Endothelial cell of umbilical vein (primary cell): ENCODE measurements around the gene PLPPR5. TPM values are rescaled to one million over a fixed set of nuclear protein-coding genes. Genes with fewer than 3 reads are reported as not detected.

Experiments
- BruUV-seq: library from RNA; stranded (reverse); fragments of 400-500 nt; replicated peaks from 2 replicates; lab custom pipeline; 2021; lab: Mats Ljungman, UMichigan
- CTCF ChIA-PET: fragments of 300-600, 350-600 bp; sonication (Branson Sonifier 250); formaldehyde crosslinking; loops from one replicate; lab custom pipeline; 2021; ENCODE audit warnings: antibody characterized with exemption, inconsistent platforms; lab: Charles Lee
- POLR2A ChIA-PET: fragments of 300-600, 350-600 bp; sonication (Branson Sonifier 250); formaldehyde crosslinking; loops from one replicate; lab custom pipeline; 2021; ENCODE audit warnings: antibody characterized with exemption, inconsistent platforms; lab: Charles Lee
- DNase-seq: peaks from one replicate; pipeline ENCODE4 v3.0.0-alpha.2; 2011; ENCODE audit warnings: low read depth, low spot score
- FAIRE-seq: peaks from 2 replicates; lab custom pipeline; 2011; peaks lifted over from hg19 to GRCh38; lab: Jason Lieb, UNC
- H2AFZ ChIP-seq: 2 replicates; pipeline ENCODE4 v1.6.0; 2012; ENCODE audit warnings: low read depth, low read length, control low read depth, inconsistent platforms
- H3K27ac ChIP-seq: 2 replicates; pipeline ENCODE4 v1.5.1; 2011; ENCODE audit warnings: low read depth, mild to moderate bottlenecking, control low read depth, low read length, moderate library complexity; ENCODE audit not compliant: insufficient read depth
- H3K27me3 ChIP-seq, 2 experiments: 2 replicates each; pipeline versions ENCODE4 v1.6.0 to v1.6.1; 2011; ENCODE audit warnings: low read length in 2 of 2, mixed read lengths in 1 of 2; ENCODE audit not compliant: control insufficient read depth in 2 of 2, insufficient read depth in 2 of 2
- H3K36me3 ChIP-seq, 2 experiments: 2 replicates in 1 of 2; 3 replicates in 1 of 2; pipeline ENCODE4 v1.5.1; 2011; ENCODE audit warnings: low read length in 2 of 2, mild to moderate bottlenecking in 1 of 2, moderate library complexity in 1 of 2; ENCODE audit not compliant: control insufficient read depth in 2 of 2, insufficient read depth in 2 of 2; ENCODE audit errors: extremely low read depth in 1 of 2
- H3K4me1 ChIP-seq: 3 replicates; pipeline ENCODE4 v1.5.1; 2011; ENCODE audit warnings: mild to moderate bottlenecking, low read length; ENCODE audit not compliant: control insufficient read depth, insufficient read depth; ENCODE audit errors: extremely low read depth
- H3K4me2 ChIP-seq: 2 replicates; pipeline ENCODE4 v1.6.1; 2011; ENCODE audit warnings: low read length, control low read depth, mixed read lengths; ENCODE audit not compliant: insufficient read depth
- H3K4me3 ChIP-seq, 3 experiments: fragments of 200-600 bp in 1 of 3; sonication (generic), shearing (Covaris generic) in 1 of 3; replicated peaks in 1 of 3; 2 replicates each; pipeline ENCODE4 v1.5.1; 2011 to 2016; ENCODE audit warnings: control low read depth in 3 of 3, low read length in 3 of 3, mild to moderate bottlenecking in 2 of 3, inconsistent platforms in 1 of 3, low read depth in 1 of 3, moderate library complexity in 1 of 3; ENCODE audit not compliant: insufficient read depth in 1 of 3
- H3K79me2 ChIP-seq: 2 replicates; pipeline ENCODE4 v1.6.0; 2012; ENCODE audit warnings: low read length, inconsistent platforms; ENCODE audit not compliant: control insufficient read depth, insufficient read depth
- H3K9ac ChIP-seq: replicated peaks from 2 replicates; pipeline ENCODE3; 2011; ENCODE audit warnings: low read length, control low read depth; ENCODE audit not compliant: insufficient read depth; ENCODE audit errors: extremely low read depth
- H3K9me1 ChIP-seq: replicated peaks from 3 replicates; pipeline ENCODE4 v1.6.0; 2011; ENCODE audit warnings: mild to moderate bottlenecking, low read length; ENCODE audit not compliant: control insufficient read depth, insufficient read depth; ENCODE audit errors: extremely low read depth
- H3K9me3 ChIP-seq: replicated peaks from 2 replicates; pipeline ENCODE4 v1.5.1; 2012; ENCODE audit warnings: low read length, inconsistent platforms; ENCODE audit not compliant: control insufficient read depth, insufficient read depth
- H4K20me1 ChIP-seq: replicated peaks from 2 replicates; pipeline ENCODE3; 2011; ENCODE audit warnings: mild to moderate bottlenecking, low read length; ENCODE audit not compliant: control insufficient read depth, insufficient read depth; ENCODE audit errors: extremely low read depth
- EZH2 ChIP-seq: IDR thresholded peaks from 2 replicates; pipeline ENCODE4 v1.6.1; 2012; ENCODE audit warnings: borderline replicate concordance, low read depth, mild to moderate bottlenecking, moderate library complexity, low read length, inconsistent platforms; ENCODE audit not compliant: severe bottlenecking
- FOS ChIP-seq: IDR thresholded peaks from 2 replicates; pipeline ENCODE4 v1.6.1; 2011; ENCODE audit warnings: mild to moderate bottlenecking, low read length, moderate library complexity, borderline replicate concordance; ENCODE audit not compliant: insufficient read depth
- GATA2 ChIP-seq: IDR thresholded peaks from 2 replicates; pipeline ENCODE4 v1.7.0; 2011; ENCODE audit warnings: low read depth, mild to moderate bottlenecking, moderate library complexity, mixed read lengths, low read length; ENCODE audit not compliant: insufficient read length, insufficient read depth
- JUN ChIP-seq: IDR thresholded peaks from 2 replicates; pipeline ENCODE4 v1.6.1; 2011; ENCODE audit warnings: borderline replicate concordance, low read depth; ENCODE audit not compliant: insufficient read length, insufficient read depth
- MYC ChIP-seq: IDR thresholded peaks from one replicate; pipeline ENCODE4 v1.6.1; 2011; ENCODE audit warnings: mild to moderate bottlenecking, low read depth, low read length
- POLR2A ChIP-seq: IDR thresholded peaks from 2 replicates; pipeline ENCODE4 v1.6.1; 2012; ENCODE audit warnings: low read depth, mild to moderate bottlenecking, control low read depth, low read length
- POLR2AphosphoS5 ChIP-seq: IDR thresholded peaks from 2 replicates; pipeline ENCODE4 v1.6.1; 2012; ENCODE audit warnings: low read depth, mild to moderate bottlenecking, control low read depth, low read length, moderate library complexity; ENCODE audit not compliant: insufficient read depth
- dilution Hi-C: fragments of 300-500 bp; cut with MboI; formaldehyde crosslinking; loops from one replicate; pipeline ENCODE4 v1.15.0; 2019; ENCODE audit warnings: low sequenced_read_pairs; ENCODE audit not compliant: extremely low pct_ligation_motif_present
- intact Hi-C: fragments of 100-400 bp; cut with micrococcal nuclease; formaldehyde crosslinking; loops from one replicate; pipeline ENCODE4 v1.10.0; 2022
- polyA plus RNA-seq, 4 experiments: library from polyadenylated mRNA; depleted of rRNA in 3 of 4; stranded (reverse) in 3 of 4; unstranded in 1 of 4; fragments of >200 nt; gene quantifications; 2 replicates each; pipeline versions ENCODE4 v1.2.1 to v1.2.3, GENCODE V29; 2011 to 2012; ENCODE audit warnings: missing spikeins in 1 of 4
- total RNA-seq: library from RNA; stranded (reverse); gene quantifications from 2 replicates; pipeline ENCODE4 v1.2.3, GENCODE V29; 2021
- TF ChIP-seq, protein P1 (sequence below): IDR thresholded peaks from 2 replicates; pipeline ENCODE4 v1.6.1; 2011; ENCODE audit not compliant: insufficient read depth, insufficient read length
- TF ChIP-seq, protein P2 (sequence below), 2 donors: IDR thresholded peaks; 1 replicate in 1 of 2; 2 replicates in 1 of 2; pipeline ENCODE4 v1.5.1; 2011; ENCODE audit warnings: low read length in 2 of 2, mild to moderate bottlenecking in 2 of 2, moderate library complexity in 2 of 2, control low read depth in 1 of 2, inconsistent platforms in 1 of 2, low read depth in 1 of 2; ENCODE audit not compliant: insufficient read depth in 1 of 2; ENCODE audit errors: extremely low read depth in 1 of 2

The PLPPR5 gene
- total and polyA plus RNA-seq, 2 donors (not counting 3 experiments of a cell fraction or from before 2014, with no cell fraction given), result not detected

DNA sequence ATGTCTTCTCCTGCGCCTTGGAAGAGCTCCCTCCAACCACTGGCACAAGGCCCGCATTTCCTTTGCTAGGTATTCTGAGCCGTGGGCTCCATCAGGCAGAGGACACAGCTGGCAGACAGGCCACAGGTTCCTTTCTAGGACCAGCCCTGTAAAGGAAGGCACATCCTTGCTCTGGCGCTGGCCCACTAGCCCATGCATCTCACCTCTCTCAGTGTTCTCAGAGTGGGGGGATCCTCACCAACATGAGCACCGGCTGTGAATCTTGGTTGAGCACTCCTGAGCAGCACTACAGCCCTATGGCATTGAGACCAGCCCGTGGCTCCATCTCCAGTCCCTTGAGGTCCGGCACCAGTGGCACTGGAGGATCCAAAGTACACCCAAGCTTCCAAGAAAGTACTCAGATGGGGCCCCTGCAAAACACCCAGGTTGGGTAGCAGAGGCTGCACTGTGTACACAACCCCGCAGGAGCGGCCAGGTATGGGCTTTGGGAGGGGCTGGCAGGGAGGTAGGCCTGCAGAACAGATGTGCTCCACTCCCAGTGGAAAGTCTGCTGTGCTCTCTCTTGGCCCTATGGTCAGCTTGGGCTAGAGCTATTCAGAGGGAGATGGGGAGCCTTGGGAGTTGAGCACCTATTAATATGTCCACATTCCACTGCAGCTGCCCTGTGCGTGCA lies 47.1 kb upstream of the PLPPR5 start:
- intact Hi-C loops (no loop called here), dilution Hi-C loops (no loop called here)
- H3K27me3 ChIP-seq, result peaks cover 0 to 2% of the 10 kb centered on the region in 2 experiments
- no peak overlapping the region for H3K27ac ChIP-seq
- ChIA-PET CTCF (no interaction called here), POLR2A (no interaction called here)
- DNase-seq (no peak), FAIRE-seq (no peak)
- no peaks in the 10 kb centered on the region for H3K36me3 ChIP-seq
- no peaks in the 10 kb centered on the region for H3K9me1 ChIP-seq
- no peaks in the 10 kb centered on the region for H3K4me1 ChIP-seq
- H3K79me2 ChIP-seq, result no peaks in the 10 kb centered on the region
- H4K20me1 ChIP-seq, result no peaks in the 10 kb centered on the region
- H3K9me3 ChIP-seq, result no peaks in the 10 kb centered on the region
- TF ChIP-seq JUN, result no peak
- no peak for TF ChIP-seq GATA2
- no peak for TF ChIP-seq FOS
- TF ChIP-seq EZH2, result no peak
- TF ChIP-seq, protein P1, sequence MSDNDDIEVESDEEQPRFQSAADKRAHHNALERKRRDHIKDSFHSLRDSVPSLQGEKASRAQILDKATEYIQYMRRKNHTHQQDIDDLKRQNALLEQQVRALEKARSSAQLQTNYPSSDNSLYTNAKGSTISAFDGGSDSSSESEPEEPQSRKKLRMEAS, result no peak
- TF ChIP-seq POLR2AphosphoS5, result no peak
- TF ChIP-seq POLR2A, result no peak
- no peak for TF ChIP-seq MYC
- TF ChIP-seq, protein P2, sequence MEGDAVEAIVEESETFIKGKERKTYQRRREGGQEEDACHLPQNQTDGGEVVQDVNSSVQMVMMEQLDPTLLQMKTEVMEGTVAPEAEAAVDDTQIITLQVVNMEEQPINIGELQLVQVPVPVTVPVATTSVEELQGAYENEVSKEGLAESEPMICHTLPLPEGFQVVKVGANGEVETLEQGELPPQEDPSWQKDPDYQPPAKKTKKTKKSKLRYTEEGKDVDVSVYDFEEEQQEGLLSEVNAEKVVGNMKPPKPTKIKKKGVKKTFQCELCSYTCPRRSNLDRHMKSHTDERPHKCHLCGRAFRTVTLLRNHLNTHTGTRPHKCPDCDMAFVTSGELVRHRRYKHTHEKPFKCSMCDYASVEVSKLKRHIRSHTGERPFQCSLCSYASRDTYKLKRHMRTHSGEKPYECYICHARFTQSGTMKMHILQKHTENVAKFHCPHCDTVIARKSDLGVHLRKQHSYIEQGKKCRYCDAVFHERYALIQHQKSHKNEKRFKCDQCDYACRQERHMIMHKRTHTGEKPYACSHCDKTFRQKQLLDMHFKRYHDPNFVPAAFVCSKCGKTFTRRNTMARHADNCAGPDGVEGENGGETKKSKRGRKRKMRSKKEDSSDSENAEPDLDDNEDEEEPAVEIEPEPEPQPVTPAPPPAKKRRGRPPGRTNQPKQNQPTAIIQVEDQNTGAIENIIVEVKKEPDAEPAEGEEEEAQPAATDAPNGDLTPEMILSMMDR (IDR thresholded peaks at IDR 0.05; ENCODE audit: extremely low read depth in 1 of 2, insufficient read depth in 1 of 2, low read depth in 1 of 2, low read length in 2 of 2), result no peak
- H3K4me2 ChIP-seq, result no peak overlapping the region
- no peak overlapping the region for H2AFZ ChIP-seq
- no peak overlapping the region for H3K9ac ChIP-seq
- H3K4me3 ChIP-seq, result no peak overlapping the region
- no TSS peak for BruUV-seq
